ENCODE measurements around the gene SLITRK5. TPM values are rescaled to one million over a fixed set of nuclear protein-coding genes. Genes with fewer than 3 reads are reported as not detected.

SLITRK5 gene
- 1 to 10 TPM in 1 of 2 donors, under 1 TPM in 1; 0.03 to 4.5 TPM for total RNA-seq
- under 1 TPM; 0.02 to 0.04 TPM for polyA plus RNA-seq
- long read RNA-seq, donor 1, full-length matches to known transcripts, result 3 of 3 reads
- long read RNA-seq, donor 1, partial matches to known transcripts, result 0 of 3 reads
- long read RNA-seq, donor 1, other reads (novel, unspliced or antisense), result 0 of 3 reads
- long read RNA-seq, donor 2, result 0 reads
- long read RNA-seq, donor 3, result 0 reads
- long read RNA-seq, donor 4, result 0 reads
- long read RNA-seq, donor 5, result 0 reads

GRCh38 chr13:87671031-87671752 is at the start of gene SLITRK5:
Gene SLITRK5 (plus strand): TSS chr13:87671371. CDS start chr13:87675389, 4,018 bp downstream.
- H3K9ac ChIP-seq (ENCODE audit: insufficient read depth in 1 of 2, low read length in 2 of 2), result peak within 1 kb of the TSS in 1 of 2 donors; percentile 11
- peak; percentile 84 to 87 (median 86) for DNase-seq
- ATAC-seq (ENCODE audit: insufficient read depth, low FRiP score), result peak; percentile 91
- peak; percentile 30 for TF ChIP-seq CTCF (IDR thresholded peaks at IDR 0.05; ENCODE audit: control extremely low read depth, extremely low read depth)
- peak within 1 kb of the TSS; percentile 41 for H3K4me3 ChIP-seq
- peaks cover 0 to 19% (median 13%) of the 10 kb centered on the region in 3 donors for H3K27me3 ChIP-seq (ENCODE audit: control insufficient read depth in 3 of 3, insufficient read depth in 3 of 3, low read length in 2 of 3)
- no peak within 1 kb of the TSS for H3K27ac ChIP-seq (ENCODE audit: low read depth in 1 of 2, low read length in 1 of 2)
- H3K36me3 ChIP-seq (ENCODE audit: control insufficient read depth in 4 of 4, insufficient read depth in 4 of 4, low read length in 4 of 4), result peaks cover 0 to 5% (median 2%) of the 10 kb centered on the region in 4 donors
- peaks cover 0 to 6% (median 0%) of the 10 kb centered on the region in 4 donors for H3K9me3 ChIP-seq (ENCODE audit: control insufficient read depth in 4 of 4, insufficient read depth in 3 of 4, low read length in 3 of 4)
- peaks cover 0 to 18% (median 7%) of the 10 kb centered on the region in 5 donors for H3K4me1 ChIP-seq (ENCODE audit: control insufficient read depth in 5 of 5, insufficient read depth in 5 of 5, low read length in 5 of 5)
- 1% methylated on average over 43 of the region's 43 CpGs for WGBS, 2 donors

DNA sequence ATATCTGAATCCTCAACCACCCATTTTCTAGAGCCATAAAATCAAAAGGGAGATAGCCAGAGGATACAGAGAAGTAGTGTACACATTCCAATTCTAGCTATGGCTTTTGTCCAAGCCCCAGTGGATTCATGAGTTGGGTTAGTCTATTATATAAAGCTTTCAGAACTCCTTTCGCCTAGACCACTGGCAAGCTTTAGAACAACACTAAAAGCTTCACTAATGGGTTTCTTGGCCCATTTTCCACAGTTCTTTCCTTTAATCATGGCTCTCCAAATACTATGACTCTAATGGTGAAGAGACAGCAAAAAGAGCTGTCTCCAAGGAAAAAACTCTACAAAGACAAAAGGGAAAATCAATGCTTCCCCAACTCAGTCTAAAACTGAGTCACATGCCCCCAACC is 48.2 kb upstream of the SLITRK5 start:
- 73 to 83% methylated on average over 1 of the region's 1 CpG for WGBS, 2 donors
- no peaks in the 10 kb centered on the region for H3K4me1 ChIP-seq (ENCODE audit: control insufficient read depth in 5 of 5, insufficient read depth in 5 of 5, low read length in 5 of 5)
- H3K4me3 ChIP-seq, result no peak overlapping the region

GRCh38 chr13:87656306-87656705 is 14.9 kb upstream of the SLITRK5 start:
- Histone ChIP-seq H3K27me3 (ENCODE audit: control insufficient read depth in 3 of 3, insufficient read depth in 3 of 3, low read length in 2 of 3) (no peaks in the 10 kb centered on the region), H3K9me3 (ENCODE audit: control insufficient read depth in 4 of 4, insufficient read depth in 3 of 4, low read length in 3 of 4) (no peaks in the 10 kb centered on the region), H3K9ac (ENCODE audit: insufficient read depth in 1 of 2, low read length in 2 of 2) (no peak overlapping the region), H3K4me3 (no peak overlapping the region), H3K27ac (ENCODE audit: low read depth in 1 of 2, low read length in 1 of 2) (no peak overlapping the region), H3K36me3 (ENCODE audit: control insufficient read depth in 4 of 4, insufficient read depth in 4 of 4, low read length in 4 of 4) (no peaks in the 10 kb centered on the region), H3K4me1 (ENCODE audit: control insufficient read depth in 5 of 5, insufficient read depth in 5 of 5, low read length in 5 of 5) (peaks cover 0 to under 1% (median 0%) of the 10 kb centered on the region in 5 donors)
- 15 to 20% methylated on average over 2 of the region's 2 CpGs for WGBS, 2 donors
- ATAC-seq (ENCODE audit: insufficient read depth, low FRiP score) (no peak), DNase-seq (peak; percentile 28 to 68 (median 68))
- no peak for TF ChIP-seq CTCF (IDR thresholded peaks at IDR 0.05; ENCODE audit: control extremely low read depth, extremely low read depth)

More for the DNA sequence above, 48.2 kb upstream of the SLITRK5 start:
- DNase-seq (peak in 1 of 3 donors; percentile 1), ATAC-seq (ENCODE audit: insufficient read depth, low FRiP score) (no peak)
- no peaks in the 10 kb centered on the region for H3K27me3 ChIP-seq (ENCODE audit: control insufficient read depth in 3 of 3, insufficient read depth in 3 of 3, low read length in 2 of 3)
- no peaks in the 10 kb centered on the region for H3K9me3 ChIP-seq (ENCODE audit: control insufficient read depth in 4 of 4, insufficient read depth in 3 of 4, low read length in 3 of 4)
- TF ChIP-seq CTCF (IDR thresholded peaks at IDR 0.05; ENCODE audit: control extremely low read depth, extremely low read depth), result no peak
- no peaks in the 10 kb centered on the region for H3K36me3 ChIP-seq (ENCODE audit: control insufficient read depth in 4 of 4, insufficient read depth in 4 of 4, low read length in 4 of 4)
- H3K9ac ChIP-seq (ENCODE audit: insufficient read depth in 1 of 2, low read length in 2 of 2), result no peak overlapping the region
- no peak overlapping the region for H3K27ac ChIP-seq (ENCODE audit: low read depth in 1 of 2, low read length in 1 of 2)
